Urothelium cell line (cell line): ENCODE measurements around the gene BEX3.

Source experiments
- DNase-seq: peaks from one replicate; pipeline ENCODE4 v3.0.0; 2011; ENCODE audit warnings: low spot score, mixed read lengths
- FAIRE-seq: peaks from 2 replicates; lab custom pipeline; 2011; peaks lifted over from hg19 to GRCh38; lab: Jason Lieb, UNC

The BEX3 gene

GRCh38 chrX:103417933-103418332 lies 41.6 kb downstream of the BEX3 start:
- FAIRE-seq (no peak), DNase-seq (no peak)

GRCh38 chrX:103418811-103419340 lies 42.5 kb downstream of the BEX3 start:
- DNase-seq, result no peak
- FAIRE-seq, result no peak

GRCh38 chrX:103423955-103424638 lies 47.8 kb downstream of the BEX3 start:
- FAIRE-seq (no peak), DNase-seq (no peak)
